ENCODE data around the gene TPSD1. TPM values are rescaled to one million over a fixed set of nuclear protein-coding genes. Genes with fewer than 3 reads are reported as not detected.

Gene TPSD1
- total RNA-seq, 1 donor from 2014 or later, result not detected

GRCh38 chr16:1282324-1282973 lies 26.6 kb downstream of the TPSD1 start:
- DNase-seq (ENCODE audit: low read depth), result no peak
- no peak for TF ChIP-seq CTCF (conservative IDR thresholded peaks at IDR 0.05; ENCODE audit: low read depth, low read length)
- no peak overlapping the region for H3K4me3 ChIP-seq (ENCODE audit: low read depth, low read length)

DNA sequence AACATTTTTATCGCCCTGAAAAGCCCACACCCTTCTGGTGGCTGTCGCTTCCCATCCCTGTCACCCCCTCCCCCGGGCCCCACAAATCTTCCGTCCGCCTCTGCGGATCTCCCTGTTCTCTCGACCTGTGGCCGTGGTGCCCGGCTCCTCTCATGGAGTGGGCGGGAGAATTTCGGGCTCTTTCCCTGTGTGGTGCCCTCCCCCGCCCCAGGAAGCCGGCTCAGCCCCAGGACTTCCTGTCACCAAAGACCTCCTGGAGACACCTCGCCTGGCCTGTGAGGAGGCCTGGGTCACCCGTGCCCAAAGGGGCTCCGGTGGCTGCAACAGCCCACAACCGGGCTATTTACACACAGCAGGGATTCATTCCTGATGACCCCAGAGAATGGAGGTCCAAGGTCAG lies 27.4 kb downstream of the TPSD1 start:
- no peak for DNase-seq (ENCODE audit: low read depth)
- no peak overlapping the region for H3K4me3 ChIP-seq (ENCODE audit: low read depth, low read length)
- TF ChIP-seq CTCF (conservative IDR thresholded peaks at IDR 0.05; ENCODE audit: low read depth, low read length), result no peak

GRCh38 chr16:1283996-1284616 lies 28.2 kb downstream of the TPSD1 start:
- TF ChIP-seq CTCF (conservative IDR thresholded peaks at IDR 0.05; ENCODE audit: low read depth, low read length), result no peak
- H3K4me3 ChIP-seq (ENCODE audit: low read depth, low read length), result no peak overlapping the region
- DNase-seq (ENCODE audit: low read depth), result no peak

GRCh38 chr16:1285669-1286512 lies 30.0 kb downstream of the TPSD1 start:
- peak; percentile 20 for TF ChIP-seq CTCF (conservative IDR thresholded peaks at IDR 0.05; ENCODE audit: low read depth, low read length)
- H3K4me3 ChIP-seq (ENCODE audit: low read depth, low read length), result no peak overlapping the region
- no peak for DNase-seq (ENCODE audit: low read depth)

GRCh38 chr16:1286513-1287094 lies 30.7 kb downstream of the TPSD1 start:
- DNase-seq (ENCODE audit: low read depth), result no peak
- H3K4me3 ChIP-seq (ENCODE audit: low read depth, low read length), result no peak overlapping the region
- no peak for TF ChIP-seq CTCF (conservative IDR thresholded peaks at IDR 0.05; ENCODE audit: low read depth, low read length)

GRCh38 chr16:1287982-1288670 lies 32.3 kb downstream of the TPSD1 start:
- H3K4me3 ChIP-seq (ENCODE audit: low read depth, low read length), result no peak overlapping the region
- DNase-seq (ENCODE audit: low read depth), result no peak
- no peak for TF ChIP-seq CTCF (conservative IDR thresholded peaks at IDR 0.05; ENCODE audit: low read depth, low read length)
